ENCODE results near the gene ABCC3. TPM values are rescaled to one million over a fixed set of nuclear protein-coding genes. Genes with fewer than 3 reads are reported as not detected.
"Not testable (repeated sequence)": the region's sequence is repeated elsewhere in the genome, so short reads cannot be mapped to it uniquely, and the experiment has no call there.

The ABCC3 gene
- total RNA-seq, 2 experiments from 2014 or later, result not detected

GRCh38 chr17:50679008-50679544, 44.4 kb downstream of the ABCC3 start:
- ChIA-PET POLR2A (no interaction called here), CTCF (no interaction called here)

GRCh38 chr17:50680126-50680525, 45.4 kb downstream of the ABCC3 start:
- CTCF ChIA-PET, result interaction anchor here (0.7 to 0.9 kb wide), 2 partner anchors 15 to 149 kb away, joined by 3 read pairs; no protein-coding TSS in a partner anchor
- POLR2A ChIA-PET, result no interaction called here

GRCh38 chr17:50680543-50681262, 46.0 kb downstream of the ABCC3 start:
- POLR2A ChIA-PET, result not testable (repeated sequence)
- CTCF ChIA-PET, result interaction anchor here (0.7 to 0.9 kb wide), 2 partner anchors 15 to 148 kb away, joined by 3 read pairs; no protein-coding TSS in a partner anchor

- ChIA-PET POLR2A (no interaction called here), CTCF (no interaction called here)
These were observed 46.9 kb downstream of the ABCC3 start for GRCh38 chr17:50681263-50682200.

GRCh38 chr17:50682441-50682840, 47.8 kb downstream of the ABCC3 start:
- ChIA-PET CTCF (no interaction called here), POLR2A (no interaction called here)

- ChIA-PET CTCF (no interaction called here), POLR2A (no interaction called here)
These were observed 48.3 kb downstream of the ABCC3 start for GRCh38 chr17:50682938-50683337.

GRCh38 chr17:50683434-50684287, 49.0 kb downstream of the ABCC3 start:
- CTCF ChIA-PET, result interaction anchor here (1.1 kb wide), 1 partner anchor 52 kb away, joined by 3 read pairs; no protein-coding TSS in a partner anchor
- POLR2A ChIA-PET, result interaction anchor here (0.6 kb wide), 1 partner anchor 61 kb away, joined by 4 read pairs; no protein-coding TSS in a partner anchor

- ChIA-PET CTCF (interaction anchor here (1.1 kb wide), 1 partner anchor 53 kb away, joined by 3 read pairs; no protein-coding TSS in a partner anchor), POLR2A (interaction anchor here (0.6 kb wide), 1 partner anchor 61 kb away, joined by 4 read pairs; no protein-coding TSS in a partner anchor)
These were observed 49.6 kb downstream of the ABCC3 start for GRCh38 chr17:50684288-50684611.

- POLR2A ChIA-PET, result no interaction called here
These were observed 50.1 kb downstream of the ABCC3 start for GRCh38 chr17:50684612-50685333.

GRCh38 chr17:50685334-50685665, 50.6 kb downstream of the ABCC3 start:
- CTCF ChIA-PET, result no interaction called here
- POLR2A ChIA-PET, result no interaction called here

More at GRCh38 chr17:50684612-50685333, 50.1 kb downstream of the ABCC3 start:
- CTCF ChIA-PET, result no interaction called here

- ChIA-PET CTCF (no interaction called here), POLR2A (no interaction called here)
These were observed 51.2 kb downstream of the ABCC3 start for GRCh38 chr17:50685691-50686493.

- CTCF ChIA-PET, result no interaction called here
- POLR2A ChIA-PET, result no interaction called here
These were observed 52.0 kb downstream of the ABCC3 start for GRCh38 chr17:50686494-50687199.

GRCh38 chr17:50687200-50688066, 52.8 kb downstream of the ABCC3 start:
- CTCF ChIA-PET, result no interaction called here
- POLR2A ChIA-PET, result no interaction called here

GRCh38 chr17:50688245-50688644, 53.6 kb downstream of the ABCC3 start:
- CTCF ChIA-PET, result no interaction called here

GRCh38 chr17:50689251-50689650, 54.6 kb downstream of the ABCC3 start:
- POLR2A ChIA-PET, result no interaction called here

More at GRCh38 chr17:50688245-50688644, 53.6 kb downstream of the ABCC3 start:
- POLR2A ChIA-PET, result no interaction called here

GRCh38 chr17:50689956-50690886, 55.5 kb downstream of the ABCC3 start:
- POLR2A ChIA-PET, result no interaction called here

More at GRCh38 chr17:50689251-50689650, 54.6 kb downstream of the ABCC3 start:
- CTCF ChIA-PET, result no interaction called here

More at GRCh38 chr17:50689956-50690886, 55.5 kb downstream of the ABCC3 start:
- CTCF ChIA-PET, result no interaction called here

Measured in activated CD8-positive, alpha-beta memory T cell treated with anti-CD3 and anti-CD28 coated beads for 36 hours (primary cell).